HL-60/S4 treated with phorbol 12-myristate 13-acetate at 8.2 ng/mL for 4 days and 3 days (cell line): ENCODE results near the gene TEX2.
"Not testable (repeated sequence)": the region's sequence is repeated elsewhere in the genome, so short reads cannot be mapped to it uniquely, and the experiment has no call there.

ENCODE experiments used
- in situ Hi-C: fragments of 300-500 bp; cut with MboI; formaldehyde crosslinking; loops from 2 replicates; pipeline ENCODE4 v1.15.0; 2022; ENCODE audit warnings: low sequenced_read_pairs

Gene TEX2

DNA sequence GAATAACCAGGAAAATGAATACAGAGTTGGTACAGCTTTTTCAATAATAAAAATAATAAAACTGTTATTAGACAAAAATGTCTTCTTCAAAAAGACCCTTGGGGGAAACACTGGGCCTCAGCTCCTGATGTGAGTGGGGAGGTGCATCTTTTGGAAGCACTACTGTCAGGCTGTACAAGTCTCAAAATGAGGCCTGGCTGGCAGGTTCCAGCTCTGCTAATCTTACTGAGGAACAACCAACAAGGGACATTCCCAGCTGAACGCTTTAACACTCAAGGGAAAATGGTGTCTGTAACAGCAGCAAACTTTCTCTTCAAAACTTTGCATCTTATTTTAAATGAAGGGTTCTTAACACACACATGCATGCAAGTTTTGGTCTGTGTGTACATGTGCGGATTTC is 19.7 kb downstream of the TEX2 start:
- in situ Hi-C loops: no loop called here

DNA sequence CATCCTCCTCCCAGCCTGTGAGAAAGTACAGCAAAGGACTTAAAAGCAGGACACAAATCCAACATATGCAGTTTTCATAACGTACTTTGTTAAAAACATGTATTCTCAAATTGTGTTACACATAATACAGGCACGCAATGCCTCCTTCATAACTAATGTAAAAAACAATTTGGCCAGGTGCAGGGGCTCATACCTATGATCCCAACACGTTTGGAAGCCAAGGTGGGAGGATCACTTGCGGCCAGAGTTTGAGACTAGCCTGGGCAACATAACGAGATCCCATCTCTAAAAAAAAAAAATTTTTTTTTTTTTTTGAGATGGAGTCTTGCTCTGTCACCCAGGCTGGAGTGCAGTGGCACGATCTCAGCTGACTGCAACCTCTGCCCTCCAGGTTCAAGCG is 20.4 kb downstream of the TEX2 start:
- in situ Hi-C loops: no loop called here

DNA sequence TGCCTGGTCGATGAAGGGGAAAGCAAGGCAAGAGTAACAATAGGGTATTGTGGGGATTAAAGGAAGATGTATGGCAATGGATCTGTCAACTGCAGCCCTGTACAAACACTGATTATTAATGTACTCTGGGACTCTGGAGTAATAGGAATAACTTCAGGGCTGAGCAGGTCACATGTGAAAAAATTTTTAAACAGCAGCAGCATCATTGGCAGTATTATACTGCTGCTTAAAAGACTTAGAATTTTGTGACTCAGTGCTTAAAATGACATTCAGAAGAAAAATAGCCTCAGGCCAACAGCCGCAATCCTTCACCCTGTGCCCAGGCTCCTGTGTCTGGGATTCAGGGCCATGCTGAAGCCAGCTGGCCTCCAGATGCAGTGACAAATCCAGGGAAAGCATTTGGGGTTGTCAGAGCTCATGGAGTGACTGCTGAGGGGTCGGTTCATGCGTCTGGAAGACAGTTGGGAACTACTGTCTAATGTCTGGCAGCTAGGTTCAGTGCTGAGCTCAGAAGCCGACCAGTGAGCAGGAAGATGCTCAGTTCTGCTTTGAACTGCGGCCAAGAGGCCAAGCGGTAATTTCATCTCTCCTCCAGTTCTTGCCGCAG is 22.2 kb downstream of the TEX2 start:
- in situ Hi-C loops: no loop called here

DNA sequence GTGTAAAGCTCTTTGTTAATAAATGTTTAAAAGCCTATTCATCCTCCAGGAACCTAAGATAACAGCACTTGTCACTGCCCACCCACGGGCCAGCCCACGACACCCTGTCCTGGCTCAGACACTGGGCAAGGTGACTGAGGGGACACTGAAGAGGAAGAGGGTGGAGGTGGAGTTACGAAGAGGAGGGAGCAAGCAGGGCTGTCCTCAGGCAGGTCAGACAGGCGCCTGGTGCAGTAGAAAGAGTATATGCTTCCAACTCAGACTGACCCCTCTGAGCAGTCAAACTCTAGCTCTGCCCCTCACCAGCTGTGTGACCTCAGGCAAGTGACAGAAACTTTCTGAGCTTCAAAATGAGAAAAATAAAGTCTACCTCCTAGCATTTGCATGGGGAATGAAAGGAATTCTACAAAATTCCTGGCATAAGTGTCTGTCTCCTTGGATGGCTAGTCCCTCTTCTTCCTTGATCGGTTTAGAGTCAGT is 22.8 kb downstream of the TEX2 start:
- in situ Hi-C loops: no loop called here

DNA sequence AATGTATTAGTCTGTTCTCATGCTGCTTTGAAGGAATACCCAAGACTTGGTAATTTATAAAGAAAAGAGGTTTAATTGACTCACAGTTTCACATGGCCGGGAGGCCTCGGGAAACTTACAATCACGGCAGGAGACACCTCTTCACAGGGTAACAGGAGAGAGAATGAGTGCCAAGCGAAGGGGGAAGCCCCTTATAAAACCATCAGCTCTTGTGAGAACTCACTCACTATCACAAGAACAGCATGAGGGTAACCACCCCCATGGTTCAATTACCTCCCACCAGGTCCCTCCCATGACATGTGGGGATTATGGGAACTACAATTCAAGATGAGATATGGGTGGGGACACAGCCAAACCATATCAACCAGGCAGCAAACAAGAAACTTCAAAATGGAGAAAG is 24.6 kb downstream of the TEX2 start:
- in situ Hi-C loops: not testable (repeated sequence)

DNA sequence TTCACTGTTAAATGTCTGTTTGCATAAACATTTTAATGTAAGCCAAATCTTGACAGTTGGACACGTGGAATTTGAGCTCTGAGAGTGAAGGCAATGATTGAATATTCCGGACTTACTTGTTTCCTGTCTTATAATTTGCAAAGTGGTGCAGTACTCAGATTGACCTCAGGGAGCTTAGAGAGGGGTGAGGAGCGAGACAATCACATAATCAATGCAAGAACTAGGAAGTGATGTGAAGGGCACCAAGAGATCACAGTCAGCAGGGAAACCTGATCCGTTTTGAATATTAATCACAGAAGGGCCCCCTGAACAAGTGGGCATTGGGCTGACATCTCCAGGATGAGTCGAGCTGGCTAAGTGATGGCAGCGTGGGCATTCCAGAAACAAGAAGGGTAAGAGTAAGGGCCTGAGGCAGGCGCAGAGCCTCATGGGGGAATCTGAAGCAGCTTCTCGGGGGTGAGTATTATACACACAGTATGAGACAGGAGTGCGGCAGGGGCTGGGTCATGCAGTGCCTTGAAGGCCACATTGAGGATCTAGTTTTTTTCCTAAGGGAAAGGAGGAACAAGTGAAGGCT is 26.1 kb downstream of the TEX2 start:
- in situ Hi-C loops: no loop called here

DNA sequence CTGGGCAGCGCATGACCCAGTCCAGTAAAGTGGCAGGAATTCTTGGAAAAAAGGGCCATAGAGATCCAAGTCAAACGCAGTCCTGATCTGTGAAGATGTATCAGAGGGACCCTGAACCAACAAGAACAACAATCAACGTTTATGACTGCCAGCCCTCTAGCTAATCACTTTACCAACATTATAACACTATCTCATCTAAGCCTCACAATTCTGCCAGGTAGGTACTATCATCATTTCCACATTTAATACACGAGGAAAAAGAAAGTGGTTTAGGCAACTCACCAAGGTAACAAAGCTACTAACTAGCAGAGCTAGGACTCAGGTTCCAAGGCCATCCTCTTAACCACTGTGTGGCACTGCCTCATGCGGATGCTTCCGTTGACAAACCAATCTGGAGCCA is 28.1 kb downstream of the TEX2 start:
- in situ Hi-C loops: no loop called here

DNA sequence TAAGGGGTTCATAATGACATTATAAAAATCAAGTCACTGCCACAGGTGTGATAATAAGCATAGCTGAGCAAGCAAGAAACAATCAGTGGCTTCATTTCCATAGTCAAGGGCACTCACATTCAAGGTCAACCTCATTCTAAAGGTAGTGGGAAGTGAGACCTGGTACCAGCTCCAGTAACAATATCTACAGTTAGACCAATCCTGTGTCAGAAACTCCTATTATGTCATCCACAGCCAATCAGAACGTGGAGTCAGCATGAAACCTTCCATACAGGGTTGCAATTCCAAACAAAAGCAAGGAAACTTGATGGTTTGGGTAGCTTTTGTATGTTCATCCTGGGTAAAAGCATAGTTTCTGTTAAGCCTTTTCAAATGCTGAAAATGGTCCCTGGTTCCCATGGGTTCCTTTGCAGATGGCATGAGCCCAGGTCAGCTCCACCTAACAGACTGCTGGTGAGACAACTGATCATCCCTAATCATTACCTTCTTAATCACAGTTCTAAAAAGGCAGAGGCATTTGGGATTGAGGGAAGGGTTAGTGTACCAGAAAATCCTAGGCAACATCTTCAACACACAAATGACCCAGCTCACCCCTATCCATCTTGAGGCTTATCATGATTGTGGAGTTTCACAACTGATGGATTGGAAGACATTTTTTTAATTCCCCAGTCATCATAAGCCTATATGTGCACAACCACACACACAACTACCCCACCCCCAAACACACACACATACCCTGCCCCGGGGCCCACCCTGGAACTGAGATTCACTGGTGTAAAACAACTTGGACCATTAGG is 30.4 kb downstream of the TEX2 start:
- in situ Hi-C loops: no loop called here

DNA sequence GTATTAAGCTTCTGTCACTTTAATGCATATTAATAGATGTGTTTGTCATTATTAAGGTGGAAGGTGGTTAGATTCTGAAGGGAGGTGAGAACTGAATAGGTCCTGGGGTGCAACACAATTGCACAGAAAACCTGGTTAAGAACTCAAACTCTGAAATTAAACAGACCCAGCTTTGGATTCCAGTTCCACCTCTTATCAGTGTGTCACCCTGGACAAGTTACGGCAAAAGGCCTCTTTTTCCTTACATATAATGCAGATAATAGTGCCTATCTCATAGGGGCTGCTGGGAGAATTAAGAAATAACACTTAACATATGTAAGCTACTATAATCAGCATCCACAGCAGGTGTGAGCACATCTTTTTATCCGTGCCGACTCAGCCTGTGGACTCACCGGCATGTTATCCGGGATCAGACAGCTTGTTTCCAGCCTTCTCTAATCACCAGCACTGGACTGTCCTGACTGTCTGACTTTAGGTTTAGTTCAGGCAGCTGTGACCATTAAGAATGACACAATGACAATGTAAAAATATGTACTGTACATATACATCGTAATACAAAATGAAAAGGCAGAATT is 31.4 kb downstream of the TEX2 start:
- in situ Hi-C loops: no loop called here

DNA sequence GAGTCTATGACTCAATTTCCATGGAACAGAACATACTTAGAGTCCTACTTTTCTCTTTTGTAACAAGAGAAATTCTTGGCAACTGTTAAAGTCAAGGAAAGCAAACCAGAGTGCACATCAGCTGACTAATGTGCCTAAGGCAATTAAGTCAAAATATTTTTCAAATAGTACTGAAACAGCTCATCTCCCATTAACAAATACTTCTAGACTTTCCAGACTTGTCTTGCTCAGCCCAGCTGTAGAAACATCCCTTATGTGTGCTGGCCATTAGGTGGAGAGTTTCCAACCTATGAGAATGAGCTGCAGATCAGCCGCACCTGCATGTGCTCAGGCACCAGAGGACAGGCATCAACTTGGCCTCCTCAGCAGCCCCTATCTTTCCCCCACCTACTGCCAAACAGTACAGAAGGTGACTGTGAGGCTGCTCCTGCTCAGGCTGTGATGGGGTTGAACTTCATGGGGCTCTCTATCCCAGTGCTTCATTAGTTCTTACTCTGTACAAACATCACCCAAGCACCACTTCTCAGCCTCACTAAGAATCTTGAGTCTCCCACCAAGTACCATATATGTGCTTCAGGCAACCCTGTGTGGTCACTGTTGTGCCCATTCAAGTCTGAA is 32.2 kb downstream of the TEX2 start:
- in situ Hi-C loops: no loop called here

DNA sequence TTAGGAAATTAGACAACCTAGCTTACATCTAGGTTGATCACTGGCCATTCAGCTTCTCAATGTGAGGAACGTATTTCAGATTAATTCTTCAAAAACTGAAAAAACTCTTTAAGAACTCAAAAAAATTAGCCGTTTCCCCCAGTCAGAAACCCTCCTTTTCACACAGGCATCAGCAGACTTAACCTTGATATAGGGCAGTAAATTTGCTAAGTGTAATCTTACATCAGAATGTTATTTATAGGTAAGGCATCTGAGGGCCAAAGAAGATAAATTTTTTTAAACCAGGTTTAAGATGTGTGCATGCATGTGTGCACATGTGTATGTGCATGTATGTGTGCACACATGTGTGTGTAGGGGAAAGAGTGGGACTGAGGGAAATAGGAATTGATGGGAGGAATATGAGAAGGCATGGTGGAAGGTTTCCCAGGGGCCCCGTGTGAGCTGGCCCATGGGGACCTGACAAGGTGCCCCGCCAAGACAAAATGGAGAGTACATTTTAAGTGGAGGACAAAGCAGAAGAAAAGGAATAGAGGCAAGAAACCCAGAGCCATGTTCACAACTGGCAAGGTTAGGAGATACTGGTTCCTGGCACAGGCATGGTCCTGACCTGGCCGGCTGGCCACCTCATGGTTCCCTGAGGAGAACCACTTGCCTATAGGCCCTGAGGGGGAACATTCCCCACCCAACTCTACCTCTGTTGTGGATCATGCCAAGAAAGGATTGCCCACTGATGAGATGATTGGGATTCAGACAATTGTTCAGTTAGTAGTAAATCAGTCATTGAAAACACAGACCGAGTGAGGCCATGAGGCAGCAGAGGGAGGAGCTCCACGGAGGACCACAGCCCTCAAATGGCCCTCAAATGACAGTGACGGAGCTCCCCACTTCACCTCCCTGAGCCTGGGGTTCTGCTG is 33.0 kb downstream of the TEX2 start:
- in situ Hi-C loops: no loop called here

DNA sequence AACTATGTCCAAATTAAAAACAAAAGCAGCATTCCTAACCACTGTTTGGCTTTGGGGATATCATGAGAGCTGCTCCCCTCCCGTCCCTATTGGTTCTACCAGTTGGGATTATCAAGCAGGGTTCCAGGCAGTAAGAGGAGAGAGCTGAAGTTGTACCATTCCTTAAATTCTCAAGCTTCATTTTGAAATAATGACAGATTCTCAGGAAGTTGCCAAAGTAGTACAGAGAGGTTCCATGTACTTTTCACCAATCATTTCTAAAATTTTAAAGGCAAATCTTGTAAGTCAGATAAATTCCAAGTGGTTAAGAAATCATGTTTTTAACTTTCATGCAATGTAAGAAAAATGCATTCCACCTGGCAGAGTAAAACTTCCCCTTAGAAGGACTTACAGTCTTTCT is 36.9 kb downstream of the TEX2 start:
- in situ Hi-C loops: no loop called here

DNA sequence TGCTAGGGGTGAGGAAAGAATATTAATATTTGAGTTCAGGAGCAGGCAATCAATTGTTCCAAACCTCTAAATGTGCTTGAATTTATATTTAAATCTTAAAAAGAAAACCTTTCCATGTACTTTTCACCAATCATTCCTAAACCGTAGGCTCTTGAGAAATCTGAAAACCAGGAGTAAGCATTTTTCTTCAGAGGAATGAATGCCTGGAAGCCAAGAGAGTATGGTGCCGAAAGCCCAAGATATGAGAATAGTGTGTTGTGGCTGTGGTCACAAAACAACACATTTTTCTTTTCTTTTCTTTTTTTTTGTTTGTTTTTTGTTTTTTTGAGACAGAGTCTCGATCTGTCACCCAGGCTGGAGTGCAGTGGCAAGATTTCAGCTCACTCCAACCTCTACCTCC is 37.6 kb downstream of the TEX2 start:
- in situ Hi-C loops: no loop called here

DNA sequence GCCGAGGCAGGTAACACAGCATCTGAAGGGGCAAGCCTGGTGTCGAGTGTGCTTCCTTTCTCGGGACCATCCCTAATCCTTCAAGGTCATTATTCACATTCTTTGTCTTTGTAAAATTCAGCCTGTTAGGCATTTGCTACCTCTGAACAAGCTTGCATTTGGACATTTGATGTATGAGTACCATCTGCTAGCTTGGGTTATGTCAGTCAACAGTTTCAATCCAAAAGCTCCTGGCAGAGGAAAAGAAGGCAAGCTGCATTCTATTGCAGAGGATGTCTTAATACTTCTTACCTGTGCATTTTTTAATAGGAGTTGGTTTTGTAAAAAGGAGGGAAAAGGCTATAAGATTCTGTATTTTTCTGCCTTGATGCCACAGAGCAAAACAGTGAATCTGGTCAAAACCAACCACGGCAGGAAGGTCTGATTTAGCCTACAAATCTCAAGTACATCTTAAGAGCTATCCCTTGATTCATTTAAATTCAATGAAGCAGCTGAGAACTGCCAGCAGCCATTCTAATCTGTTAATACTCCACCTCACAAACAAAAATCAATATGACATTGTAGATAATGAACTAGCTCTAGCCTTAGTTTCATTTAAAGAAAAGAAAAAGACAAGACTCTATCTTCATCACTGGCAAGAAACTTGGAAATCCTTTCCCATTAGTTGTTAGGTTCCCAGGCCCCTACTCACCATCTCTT is 39.0 kb downstream of the TEX2 start:
- in situ Hi-C loops: no loop called here

DNA sequence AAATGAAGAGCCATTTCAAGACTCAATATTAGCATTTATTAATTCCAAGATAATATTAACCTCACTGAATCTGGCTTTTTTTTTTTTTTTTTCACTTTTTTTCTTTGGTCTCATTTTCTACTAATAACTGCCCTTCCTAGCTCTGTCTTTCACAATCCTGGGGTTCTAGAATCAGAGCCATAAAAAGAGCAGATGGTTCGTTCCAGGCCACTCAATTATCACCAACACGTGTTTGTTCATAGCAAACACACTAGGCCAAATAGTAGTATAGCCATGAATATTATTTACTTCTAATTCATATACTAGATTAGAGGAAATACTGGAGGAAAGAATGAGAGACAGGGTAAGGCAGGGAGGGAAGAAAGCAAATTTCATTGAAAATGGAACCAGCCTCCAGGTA is 39.8 kb downstream of the TEX2 start:
- in situ Hi-C loops: no loop called here

DNA sequence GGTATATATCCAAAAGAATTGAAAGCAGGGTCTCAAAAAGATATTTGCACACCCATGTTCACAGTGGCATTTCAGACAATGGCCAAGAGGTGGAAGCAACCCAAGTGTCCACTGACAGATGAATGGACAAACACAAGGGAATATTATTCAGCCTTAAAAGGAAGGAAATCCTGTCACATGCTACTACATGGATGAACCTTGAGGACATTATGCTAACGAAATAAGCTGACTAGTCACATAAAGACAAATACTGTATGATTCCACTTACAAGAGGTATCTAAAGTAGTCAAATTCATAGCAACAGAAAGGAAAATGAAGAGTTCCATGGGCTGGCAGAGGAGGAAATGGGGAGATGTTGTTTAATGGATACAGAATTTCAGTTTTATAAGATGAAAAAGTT is 41.4 kb downstream of the TEX2 start:
- in situ Hi-C loops: no loop called here

DNA sequence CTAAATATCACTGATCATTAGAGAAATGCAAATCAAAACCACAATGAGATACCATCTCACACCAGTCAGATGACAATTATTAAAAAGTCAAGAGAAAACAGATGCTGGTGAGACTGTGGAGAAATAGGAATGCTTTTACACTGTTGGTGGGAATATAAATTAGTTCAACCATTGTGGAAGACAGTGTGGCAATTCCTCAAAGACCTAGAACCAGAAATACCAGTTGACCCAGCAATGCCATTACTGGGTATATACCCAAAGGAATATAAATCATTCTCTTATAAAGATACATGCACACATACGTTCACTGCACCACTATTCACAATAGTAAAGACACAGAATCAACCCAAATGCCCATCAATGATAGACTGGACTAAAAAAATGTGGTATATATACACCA is 42.5 kb downstream of the TEX2 start:
- in situ Hi-C loops: not testable (repeated sequence)

DNA sequence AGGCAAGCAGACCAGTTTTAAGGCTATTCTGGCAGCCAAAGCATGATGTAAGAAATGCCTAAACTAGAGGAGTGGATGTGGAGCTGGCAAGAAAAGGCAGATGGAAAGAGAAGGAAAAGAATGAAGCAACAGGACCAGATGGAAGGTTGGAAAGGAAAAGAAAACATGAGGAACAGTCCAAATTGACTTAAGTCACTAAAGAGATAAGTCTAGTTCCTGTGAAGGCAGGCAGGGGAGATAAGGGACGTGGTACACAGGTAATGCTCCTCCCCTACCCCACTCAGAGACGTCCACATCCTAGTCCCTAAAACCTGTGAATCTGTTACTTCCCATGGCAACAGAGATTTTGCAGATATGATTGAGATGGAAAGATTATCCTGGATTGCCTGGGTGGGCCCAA is 43.5 kb downstream of the TEX2 start:
- in situ Hi-C loops: no loop called here

DNA sequence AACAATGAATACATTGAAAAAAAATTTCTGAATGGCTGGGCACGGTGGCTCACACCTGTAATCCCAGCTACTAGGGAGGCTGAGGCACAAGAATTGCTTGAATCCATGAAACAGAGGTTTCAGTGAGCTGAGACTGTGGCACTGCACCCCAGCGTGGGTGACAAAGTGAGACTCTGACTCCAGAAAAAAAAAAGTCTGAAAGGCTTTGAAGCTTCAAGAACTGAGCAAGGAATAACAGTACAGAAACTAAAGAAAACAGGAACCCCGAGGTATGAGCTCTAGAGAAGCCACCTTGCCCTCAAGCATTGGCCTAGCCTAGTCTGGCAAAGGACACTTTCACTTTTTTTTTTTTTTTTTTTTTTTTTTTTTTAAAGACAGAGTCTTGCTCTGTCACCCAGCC is 45.0 kb downstream of the TEX2 start:
- in situ Hi-C loops: no loop called here

DNA sequence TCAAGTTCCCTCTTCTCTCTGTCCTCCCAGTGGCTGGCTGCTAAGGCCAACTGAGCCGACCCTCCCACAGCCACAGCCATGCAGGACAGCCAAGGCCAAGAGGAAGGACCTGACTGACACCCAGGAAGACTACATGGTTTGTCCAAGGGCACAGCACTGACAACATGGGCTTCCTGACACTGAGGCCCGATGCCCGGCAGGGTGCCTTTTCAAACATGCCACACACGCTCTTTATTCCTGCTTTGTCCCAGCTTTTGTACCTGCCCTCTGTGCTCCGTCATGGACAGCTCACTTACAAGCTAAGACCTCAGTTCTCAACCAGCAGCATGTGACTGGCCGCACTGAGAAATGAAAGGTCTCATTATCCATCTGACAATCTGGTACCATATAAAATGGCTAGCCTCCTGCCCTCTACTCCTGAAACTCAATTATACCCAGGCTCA is 45.8 kb downstream of the TEX2 start:
- in situ Hi-C loops: no loop called here
